Heart right ventricle (tissue), 16 donors: ENCODE measurements around the gene CC2D2A. TPM values are rescaled to one million over a fixed set of nuclear protein-coding genes. Genes with fewer than 3 reads are reported as not detected.

Experiments used
- ATAC-seq, 8 donors: fragments of 200-7000 bp; cut with Tn5 transposase; one replicate each; pipeline ENCODE4 v1.9.1; 2020; ENCODE audit warnings: mild to moderate bottlenecking in 8 of 8, moderate library complexity in 8 of 8, moderate number of reproducible peaks in 1 of 8
- DNase-seq, 2 donors: peaks; one replicate each; pipeline ENCODE4 v3.0.0-alpha.2; 2020
- H3K27ac ChIP-seq, 10 donors: fragments of 200-600 bp; sonication (generic) in 2 of 10; one replicate each; pipeline versions ENCODE4 v1.5.0 to v1.8.0; 2020 to 2022; ENCODE audit warnings: mild to moderate bottlenecking in 3 of 10
- H3K27me3 ChIP-seq, 7 donors: fragments of 200-600 bp; one replicate each; pipeline ENCODE4 v1.8.0; 2021 to 2022; ENCODE audit warnings: mild to moderate bottlenecking in 2 of 7
- H3K36me3 ChIP-seq, 9 donors: fragments of 200-600 bp; sonication (generic) in 1 of 9; one replicate each; pipeline versions ENCODE4 v1.5.0 to v1.8.0; 2020 to 2022; ENCODE audit warnings: mild to moderate bottlenecking in 2 of 9
- H3K4me1 ChIP-seq, 9 donors: fragments of 200-600 bp; sonication (generic) in 1 of 9; one replicate each; pipeline versions ENCODE4 v1.5.0 to v1.8.0; 2020 to 2022; ENCODE audit warnings: mild to moderate bottlenecking in 4 of 9
- H3K4me3 ChIP-seq, 10 donors: fragments of 200-600 bp; sonication (generic) in 2 of 10; one replicate each; pipeline versions ENCODE4 v1.5.0 to v1.8.0; 2020 to 2022; ENCODE audit warnings: mild to moderate bottlenecking in 7 of 10, moderate library complexity in 2 of 10
- H3K9me3 ChIP-seq, 11 donors: fragments of 200-600 bp in 10 of 11; sonication (generic) in 2 of 11; one replicate each; pipeline versions ENCODE4 v1.5.0 to v1.8.0; 2013 to 2022; ENCODE audit warnings: mild to moderate bottlenecking in 2 of 11, control low read depth in 1 of 11, moderate library complexity in 1 of 11
- CTCF ChIP-seq, 9 donors: fragments of 200-600 bp; sonication (generic) in 2 of 9; IDR thresholded peaks; one replicate each; pipeline versions ENCODE4 v1.5.0 to v1.8.0; 2021 to 2022; ENCODE audit warnings: antibody characterized with exemption in 9 of 9, mild to moderate bottlenecking in 5 of 9, moderate library complexity in 1 of 9
- WGBS, 2 donors: extraction: QIAGEN DNeasy Blood & Tissue Kit; methylation state at CpG; one replicate each; pipeline ENCODE4 v1.1.7; 2013; ENCODE audit warnings: inconsistent platforms in 1 of 2; 5-methylcytosine and 5-hydroxymethylcytosine counted together
- intact Hi-C, 10 donors: fragments of 100-400 bp; cut with DNase I; formaldehyde crosslinking; loops; one replicate each; pipeline versions ENCODE4 v1.11.1 to v1.14.2; 2022
- polyA plus RNA-seq, 2 donors: library from polyadenylated mRNA; stranded (reverse); fragments of 200-250 nt; gene quantifications; one replicate each; pipeline ENCODE4 v1.2.3, GENCODE V29; 2013
- total RNA-seq, 10 donors: library from RNA; stranded (reverse); fragmentation: NEBNext Ultra II Directional in 3 of 10; extraction: Animal tissue kit (Norgen Biotek cat#: 25700) in 3 of 10; gene quantifications; one replicate each; pipeline versions ENCODE4 v1.2.1 to v1.2.4, GENCODE V29; 2021 to 2023
- donor health status: Arrhythmogenic right ventricular cardiomyopathy.
- donor health status: ischemic (EF 13 %, LVEDD 7.1; RV severe dilation, severe dysfunction).
- donor health status: healthy with polysubstance abuse.
- donor health status: DM: no; HTN: yes; CAD: no.
- donor health status: DM: no; HTN: no; CAD: no.
- donor health status: ischemic (EF 25% LVEDD 6.9; RV normal size, moderate dysfunction).
- donor health status: ischemic (EF 25% LVEDD 5.7; RV mildly dilated, moderate dysfunction).
- donor health status: healthy.
- donor health status: DM: yes; HTN: yes; CAD: no.
- donor health status: Ischemic cardiomyopathy.
- donor health status: ischemic (EF 35%, LVEDD 5.7; RV mildly dilated, moderate dysfunction).
- donor health status: nonischemic (EF 11% LVEDD 7.7; RV severe dilation, severe dysfunction).
- donor health status: DM: yes; HTN: yes; CAD: no.
- donor health status: PGD.
- donor health status: ischemic (EF 29% LVEDD 5.4; RV normal size, mild dysfunction).
- donor health status: nonischemic (EF 23%, LVEDD 6.1; RV moderate dilation, normal function).

The CC2D2A gene
- total and polyA plus RNA-seq, 12 donors = 3.2 to 10.8 (median 7.6) TPM

- no peaks in the 10 kb centered on the region for H3K27me3 ChIP-seq
- no peak overlapping the region for H3K4me3 ChIP-seq
- ATAC-seq (no peak), DNase-seq (no peak)
- intact Hi-C loops = no loop called here
- H3K9me3 ChIP-seq = no peaks in the 10 kb centered on the region
- no peaks in the 10 kb centered on the region for H3K4me1 ChIP-seq
- TF ChIP-seq CTCF (IDR thresholded peaks at IDR 0.05) = no peak
- no peak overlapping the region for H3K27ac ChIP-seq
- H3K36me3 ChIP-seq = peaks cover 0 to 91% (median 10%) of the 10 kb centered on the region in 9 donors
- 94 to 95% methylated on average over 4 of the region's 4 CpGs for WGBS, 2 donors
These were observed 86.9 kb downstream of the CC2D2A start for GRCh38 chr4:15556511-15557092.

- peaks cover 0 to 91% (median 10%) of the 10 kb centered on the region in 9 donors for H3K36me3 ChIP-seq
- ATAC-seq (no peak), DNase-seq (no peak)
- no peaks in the 10 kb centered on the region for H3K9me3 ChIP-seq
- H3K27me3 ChIP-seq = no peaks in the 10 kb centered on the region
- no peak for TF ChIP-seq CTCF (IDR thresholded peaks at IDR 0.05)
- intact Hi-C loops = no loop called here
- H3K4me1 ChIP-seq = no peaks in the 10 kb centered on the region
- no peak overlapping the region for H3K4me3 ChIP-seq
- 85 to 89% methylated on average over 2 of the region's 2 CpGs for WGBS, 2 donors
- no peak overlapping the region for H3K27ac ChIP-seq
These were observed 88.3 kb downstream of the CC2D2A start for GRCh38 chr4:15557786-15558550.

- Histone ChIP-seq H3K4me3 (no peak overlapping the region), H3K27me3 (no peaks in the 10 kb centered on the region), H3K27ac (no peak overlapping the region), H3K36me3 (peaks cover 0 to 91% (median 10%) of the 10 kb centered on the region in 9 donors), H3K4me1 (no peaks in the 10 kb centered on the region), H3K9me3 (no peaks in the 10 kb centered on the region)
- intact Hi-C loops = no loop called here
- WGBS, 2 donors = 90 to 97% methylated on average over 2 of the region's 2 CpGs
- no peak for TF ChIP-seq CTCF (IDR thresholded peaks at IDR 0.05)
- no peak for DNase-seq
- ATAC-seq = no peak
These were observed 88.9 kb downstream of the CC2D2A start for GRCh38 chr4:15558561-15558960.

- TF ChIP-seq CTCF (IDR thresholded peaks at IDR 0.05) = no peak
- Histone ChIP-seq H3K27ac (no peak overlapping the region), H3K4me1 (no peaks in the 10 kb centered on the region), H3K4me3 (no peak overlapping the region), H3K36me3 (peaks cover 0 to 91% (median 8%) of the 10 kb centered on the region in 9 donors), H3K27me3 (no peaks in the 10 kb centered on the region), H3K9me3 (no peaks in the 10 kb centered on the region)
- no peak for ATAC-seq
- no peak for DNase-seq
- intact Hi-C loops = no loop called here
- WGBS, 2 donors = 71 to 73% methylated on average over 3 of the region's 3 CpGs
These were observed 92.4 kb downstream of the CC2D2A start for GRCh38 chr4:15562114-15562513.
